ENCODE measurements around the gene BOD1.
A peak's percentile ranks its signal among the peaks of the same experiment; 100 is the strongest.
"Not testable (repeated sequence)": the region's sequence is repeated elsewhere in the genome, so short reads cannot be mapped to it uniquely, and the experiment has no call there.

BOD1 gene

GRCh38 chr5:173615884-173616576 lies 420 bp downstream of the BOD1 start:
- peak; percentile 73 for DNase-seq

GRCh38 chr5:173614591-173614990 lies 1.9 kb downstream of the BOD1 start:
- no peak for DNase-seq

GRCh38 chr5:173613433-173614159 lies 2.9 kb downstream of the BOD1 start:
- no peak for DNase-seq

- no peak for DNase-seq
Measured at GRCh38 chr5:173612948-173613347, 3.5 kb downstream of the BOD1 start.

- no peak for DNase-seq
Measured at GRCh38 chr5:173611706-173612105, 4.7 kb downstream of the BOD1 start.

GRCh38 chr5:173604141-173604540 lies 12.3 kb downstream of the BOD1 start:
- no peak for DNase-seq

GRCh38 chr5:173602423-173602822 lies 14.0 kb downstream of the BOD1 start:
- DNase-seq = no peak

GRCh38 chr5:173598686-173599085 lies 17.8 kb downstream of the BOD1 start:
- DNase-seq = no peak

GRCh38 chr5:173597304-173597703 lies 19.1 kb downstream of the BOD1 start:
- DNase-seq = no peak

- no peak for DNase-seq
Measured at GRCh38 chr5:173595841-173596240, 20.6 kb downstream of the BOD1 start.

GRCh38 chr5:173594061-173594460 lies 22.4 kb downstream of the BOD1 start:
- DNase-seq = no peak

GRCh38 chr5:173592050-173592669 lies 24.3 kb downstream of the BOD1 start:
- no peak for DNase-seq

- DNase-seq = no peak
Measured at GRCh38 chr5:173591056-173591514, 25.4 kb downstream of the BOD1 start.

- DNase-seq = no peak
Measured at GRCh38 chr5:173590436-173591055, 25.9 kb downstream of the BOD1 start.

- not testable (repeated sequence) for DNase-seq
Measured at GRCh38 chr5:173586133-173586532, 30.3 kb downstream of the BOD1 start.

- no peak for DNase-seq
Measured at GRCh38 chr5:173583346-173583745, 33.1 kb downstream of the BOD1 start.

GRCh38 chr5:173582216-173583111 lies 34.0 kb downstream of the BOD1 start:
- DNase-seq = no peak

- peak; percentile 30 for DNase-seq
Measured at GRCh38 chr5:173581408-173582215, 34.8 kb downstream of the BOD1 start.

- DNase-seq = no peak
Measured at GRCh38 chr5:173578947-173579615, 37.4 kb downstream of the BOD1 start.

- no peak for DNase-seq
Measured at GRCh38 chr5:173577817-173578216, 38.6 kb downstream of the BOD1 start.

GRCh38 chr5:173577166-173577565 lies 39.3 kb downstream of the BOD1 start:
- no peak for DNase-seq
